ENCODE results near the gene NMT1. TPM values are rescaled to one million over a fixed set of nuclear protein-coding genes. Genes with fewer than 3 reads are reported as not detected.

The NMT1 gene
- total RNA-seq, 1 donor from 2014 or later = 102 TPM

GRCh38 chr17:45150911-45151809 is 90.0 kb downstream of the NMT1 start:
- no peak for DNase-seq (ENCODE audit: low read depth)

- no peak for DNase-seq (ENCODE audit: low read depth)
Observed at GRCh38 chr17:45155029-45155428, 93.9 kb downstream of the NMT1 start.

GRCh38 chr17:45155483-45155882 is 94.4 kb downstream of the NMT1 start:
- no peak for DNase-seq (ENCODE audit: low read depth)

GRCh38 chr17:45156242-45156641 is 95.1 kb downstream of the NMT1 start:
- DNase-seq (ENCODE audit: low read depth) = no peak

Other genes with a start within 250 kb of the NMT1 start
- gene GJC1, start 231.0 kb upstream of the NMT1 start, total RNA-seq = 43.2 and 79.9 TPM in 2 replicates
- not detected in 2 replicates for gene HIGD1B, start 213.4 kb upstream of the NMT1 start, total RNA-seq
- gene EFTUD2, start 161.9 kb upstream of the NMT1 start, total RNA-seq = 108 and 276 TPM in 2 replicates
- gene GFAP, start 145.8 kb upstream of the NMT1 start, total RNA-seq = 1.2 and 8.2 TPM in 2 replicates
- 0.15 and 0.87 TPM in 2 replicates for gene KIF18B, start 113.5 kb upstream of the NMT1 start, total RNA-seq
- 0.35 and 0.45 TPM in 2 replicates for gene C1QL1, start 93.0 kb upstream of the NMT1 start, total RNA-seq
- 22.4 and 50.2 TPM in 2 replicates for gene DCAKD, start 9.7 kb upstream of the NMT1 start, total RNA-seq
- gene PLCD3, start 71.2 kb downstream of the NMT1 start, total RNA-seq = 26.9 and 98.1 TPM in 2 replicates
- gene ACBD4, start 74.4 kb downstream of the NMT1 start, total RNA-seq = 7.2 and 9.6 TPM in 2 replicates
- 10.8 and 38.0 TPM in 2 replicates for gene HEXIM1, start 87.2 kb downstream of the NMT1 start, total RNA-seq
- 5.6 and 7.3 TPM in 2 replicates for gene HEXIM2, start 100.6 kb downstream of the NMT1 start, total RNA-seq
- 7.5 and 12.1 TPM in 2 replicates for gene FMNL1, start 160.6 kb downstream of the NMT1 start, total RNA-seq
- 0.10 TPM in 1 of 2 replicates, not detected in the other for gene SPATA32, start 200.8 kb downstream of the NMT1 start, total RNA-seq